HG03520 (cell line): Measurements from ENCODE around the gene CCP110.
A peak's percentile ranks its signal among the peaks of the same experiment; 100 is the strongest.

Experiments used
- ATAC-seq: cut with Tn5 transposase; IDR thresholded peaks from one replicate; pipeline ENCODE4 v1.9.1; 2021; ENCODE audit warnings: mild to moderate bottlenecking, moderate library complexity; ENCODE audit not compliant: unreplicated experiment

CCP110 gene, protein sequence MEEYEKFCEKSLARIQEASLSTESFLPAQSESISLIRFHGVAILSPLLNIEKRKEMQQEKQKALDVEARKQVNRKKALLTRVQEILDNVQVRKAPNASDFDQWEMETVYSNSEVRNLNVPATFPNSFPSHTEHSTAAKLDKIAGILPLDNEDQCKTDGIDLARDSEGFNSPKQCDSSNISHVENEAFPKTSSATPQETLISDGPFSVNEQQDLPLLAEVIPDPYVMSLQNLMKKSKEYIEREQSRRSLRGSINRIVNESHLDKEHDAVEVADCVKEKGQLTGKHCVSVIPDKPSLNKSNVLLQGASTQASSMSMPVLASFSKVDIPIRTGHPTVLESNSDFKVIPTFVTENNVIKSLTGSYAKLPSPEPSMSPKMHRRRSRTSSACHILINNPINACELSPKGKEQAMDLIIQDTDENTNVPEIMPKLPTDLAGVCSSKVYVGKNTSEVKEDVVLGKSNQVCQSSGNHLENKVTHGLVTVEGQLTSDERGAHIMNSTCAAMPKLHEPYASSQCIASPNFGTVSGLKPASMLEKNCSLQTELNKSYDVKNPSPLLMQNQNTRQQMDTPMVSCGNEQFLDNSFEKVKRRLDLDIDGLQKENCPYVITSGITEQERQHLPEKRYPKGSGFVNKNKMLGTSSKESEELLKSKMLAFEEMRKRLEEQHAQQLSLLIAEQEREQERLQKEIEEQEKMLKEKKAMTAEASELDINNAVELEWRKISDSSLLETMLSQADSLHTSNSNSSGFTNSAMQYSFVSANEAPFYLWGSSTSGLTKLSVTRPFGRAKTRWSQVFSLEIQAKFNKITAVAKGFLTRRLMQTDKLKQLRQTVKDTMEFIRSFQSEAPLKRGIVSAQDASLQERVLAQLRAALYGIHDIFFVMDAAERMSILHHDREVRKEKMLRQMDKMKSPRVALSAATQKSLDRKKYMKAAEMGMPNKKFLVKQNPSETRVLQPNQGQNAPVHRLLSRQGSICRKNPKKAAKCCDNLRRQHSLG

DNA sequence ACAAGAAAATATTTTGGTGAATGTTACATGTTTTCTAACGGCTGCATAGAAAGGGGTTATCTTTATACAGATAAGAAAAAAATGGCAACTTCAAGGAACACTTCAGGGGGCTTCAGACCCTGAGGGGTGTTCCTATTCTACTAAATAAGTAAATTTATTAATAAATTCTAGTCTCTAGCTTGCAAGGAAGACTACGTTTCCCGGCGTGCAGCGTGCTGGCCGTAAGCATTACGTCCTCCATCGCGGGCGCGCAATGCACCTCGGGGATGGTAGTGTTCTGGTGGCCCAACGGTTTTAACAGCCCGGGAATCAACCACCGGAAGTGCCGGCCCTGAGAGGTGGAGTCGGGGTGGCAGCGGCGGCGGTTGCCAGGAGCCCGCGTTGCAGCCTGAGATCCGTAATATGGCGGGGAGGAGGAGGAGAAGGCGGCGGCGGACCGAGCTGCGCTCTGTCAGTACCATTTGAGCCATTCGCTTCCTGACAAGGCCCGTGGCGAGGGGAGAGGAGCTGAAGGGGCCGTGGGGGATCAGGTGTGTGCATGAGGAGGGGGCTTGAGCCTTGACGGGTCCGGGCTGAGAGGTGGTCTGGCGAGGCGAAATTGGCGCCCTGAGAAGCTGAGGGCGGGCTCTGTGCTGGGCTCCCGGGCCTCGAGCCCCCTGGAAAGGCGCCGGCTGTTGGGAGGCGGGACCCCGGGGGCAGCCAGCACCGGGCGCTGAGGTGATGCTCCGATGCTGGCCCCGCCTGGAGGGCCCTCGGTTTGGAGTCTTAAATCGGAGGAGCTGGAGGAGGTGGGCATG is at the start of gene CCP110:
Gene CCP110, plus strand, starts transcription at position 384 of the 797 bp plus-strand sequence. CDS start 3,940 bp downstream, outside the sequence.
- ATAC-seq, result peak; percentile 62

DNA sequence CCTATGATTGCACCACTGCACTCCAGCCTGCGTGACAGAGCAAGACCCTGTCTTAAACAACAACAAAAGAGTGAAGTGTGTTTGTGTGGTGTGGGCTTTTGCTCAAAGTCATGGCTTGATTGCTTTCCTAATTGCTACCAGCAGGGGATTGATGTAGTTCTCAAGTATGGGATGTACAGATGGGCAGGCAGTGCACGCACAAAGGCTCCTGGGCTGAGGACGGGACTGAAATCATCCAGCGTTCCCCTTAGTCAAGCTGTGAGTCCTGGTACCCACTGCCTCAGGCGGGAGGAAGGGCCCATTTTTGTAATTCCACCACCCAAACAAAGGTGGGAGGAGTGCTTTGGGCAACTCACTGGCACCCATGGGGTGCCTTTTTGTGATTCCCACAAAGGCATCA is 49.1 kb upstream of the CCP110 start:
- no peak for ATAC-seq

- no peak for ATAC-seq
Observed at GRCh38 chr16:19478505-19478904, 45.2 kb upstream of the CCP110 start.

GRCh38 chr16:19479302-19479721 is 44.4 kb upstream of the CCP110 start:
- ATAC-seq, result no peak

DNA sequence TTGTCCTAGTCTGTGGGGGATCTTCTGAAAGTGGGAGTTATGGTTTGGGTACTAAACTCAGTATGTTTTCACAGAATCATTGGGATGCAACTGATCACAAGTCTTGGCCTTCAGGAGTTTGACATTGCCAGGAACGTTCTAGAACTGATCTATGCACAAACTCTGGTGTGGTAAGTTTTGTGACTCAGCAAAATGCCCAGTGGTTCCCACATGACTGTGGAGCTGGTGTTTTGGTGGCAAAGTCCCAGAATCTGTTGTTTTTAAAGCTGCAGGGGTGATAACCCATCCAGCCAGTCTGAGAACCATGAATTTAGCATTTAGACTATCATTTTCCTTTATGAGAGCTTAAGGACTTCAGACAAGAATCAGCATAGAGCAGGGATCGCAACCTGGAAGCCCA is 42.4 kb upstream of the CCP110 start:
- no peak for ATAC-seq

- ATAC-seq, result no peak
Observed at GRCh38 chr16:19481769-19482168, 42.0 kb upstream of the CCP110 start.

- ATAC-seq, result no peak
Observed at GRCh38 chr16:19482291-19482690, 41.5 kb upstream of the CCP110 start.

DNA sequence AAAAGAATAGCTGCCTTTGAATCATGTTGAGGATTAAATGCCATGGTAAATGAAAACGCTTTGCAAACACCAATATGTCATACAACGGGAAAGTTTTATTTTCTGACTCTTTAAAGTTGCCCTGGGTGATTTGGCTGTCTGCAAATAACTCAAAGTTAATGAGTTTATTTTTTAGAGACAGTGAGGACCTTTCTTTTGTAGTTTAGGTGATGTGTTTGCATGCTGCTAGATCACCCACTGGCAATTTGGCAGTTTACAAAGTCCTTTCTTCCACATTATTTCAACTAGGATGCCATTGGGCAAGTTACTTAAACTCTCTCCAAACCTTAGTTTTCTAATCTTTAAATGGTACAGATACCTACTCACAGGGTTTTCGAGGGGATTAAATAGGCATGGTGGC is 39.6 kb upstream of the CCP110 start:
- no peak for ATAC-seq

DNA sequence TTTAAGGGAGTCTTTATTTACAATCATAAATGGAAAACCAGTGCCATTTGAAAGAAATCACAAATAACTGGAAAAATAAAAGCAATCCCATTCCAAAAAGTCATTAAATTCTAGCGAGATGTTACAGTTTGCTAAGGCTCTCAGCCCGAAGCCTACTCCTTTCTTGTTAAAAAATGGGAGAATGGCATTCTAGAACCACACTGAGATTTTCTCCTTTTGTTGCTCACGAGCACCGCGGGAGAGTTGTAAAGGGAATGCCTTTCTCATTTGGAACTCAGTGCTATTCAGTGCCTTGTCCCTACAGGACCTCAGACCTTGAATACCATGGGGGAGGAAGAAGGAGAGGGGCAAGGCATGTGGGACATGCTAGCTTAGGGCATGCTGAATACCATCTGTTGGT is 38.1 kb upstream of the CCP110 start:
- ATAC-seq, result no peak

- ATAC-seq, result no peak
Observed at GRCh38 chr16:19486051-19486450, 37.7 kb upstream of the CCP110 start.

GRCh38 chr16:19486750-19487325 is 36.9 kb upstream of the CCP110 start:
- no peak for ATAC-seq

DNA sequence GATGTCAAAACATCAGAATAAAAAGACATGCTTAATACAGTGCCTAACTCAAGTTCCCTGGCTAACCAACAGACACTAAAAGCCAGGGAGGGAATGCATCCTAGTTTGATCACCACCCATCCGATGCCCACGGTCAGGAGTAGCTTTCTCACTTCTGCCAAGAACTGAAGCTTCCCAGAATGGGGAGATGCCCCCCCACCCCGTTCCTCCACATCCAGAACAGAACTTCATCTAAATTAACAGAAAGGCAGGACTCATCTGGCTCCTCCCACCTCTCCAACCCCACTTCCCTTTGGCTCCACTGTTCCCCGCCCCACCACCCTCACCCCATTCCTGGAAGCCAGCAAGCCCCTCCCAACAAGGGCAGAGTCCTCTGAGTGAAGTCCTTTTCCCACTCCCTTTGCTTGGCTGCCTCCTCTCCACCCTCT is 35.5 kb upstream of the CCP110 start:
- ATAC-seq, result no peak

DNA sequence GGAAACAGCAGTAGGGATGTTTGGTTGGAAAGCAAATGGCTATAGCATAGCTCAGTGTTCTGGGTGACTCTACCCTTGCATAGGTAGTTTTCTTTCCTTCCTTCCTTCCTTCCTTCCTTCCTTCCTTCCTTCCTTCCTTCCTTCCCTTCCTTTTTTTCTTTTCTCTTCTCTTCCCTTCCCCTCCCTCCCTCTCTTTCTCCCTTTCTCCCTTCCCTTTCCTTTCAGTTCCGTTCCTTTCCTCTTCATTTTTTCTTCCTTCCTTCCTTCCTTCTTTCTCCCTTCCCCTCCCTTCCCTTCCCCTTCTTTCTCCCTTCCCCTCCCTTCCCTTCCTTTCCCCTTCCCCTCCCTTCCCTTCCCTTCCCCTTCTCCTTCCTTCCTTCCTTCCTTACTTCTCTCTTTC is 33.1 kb upstream of the CCP110 start:
- ATAC-seq, result no peak

- no peak for ATAC-seq
Observed at GRCh38 chr16:19497176-19497575, 26.6 kb upstream of the CCP110 start.

DNA sequence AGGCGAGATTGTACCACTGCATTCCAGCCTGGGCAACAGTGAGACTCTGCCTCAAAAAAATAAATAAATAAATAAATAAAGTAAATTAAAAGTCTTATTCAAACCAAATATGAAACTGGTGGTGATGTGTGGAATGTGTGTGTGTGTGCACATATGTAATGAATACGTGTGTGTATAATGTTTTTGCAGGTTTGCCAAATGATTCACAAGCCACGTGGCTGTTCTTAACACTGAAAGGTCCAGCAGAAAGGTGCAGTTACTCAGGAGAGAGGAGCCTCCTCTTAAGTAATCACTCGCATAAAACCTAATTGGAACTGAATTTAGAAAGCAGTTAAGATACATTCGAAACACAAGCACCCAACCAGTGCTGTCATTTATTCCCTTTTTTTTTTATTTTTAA is 24.7 kb upstream of the CCP110 start:
- no peak for ATAC-seq

DNA sequence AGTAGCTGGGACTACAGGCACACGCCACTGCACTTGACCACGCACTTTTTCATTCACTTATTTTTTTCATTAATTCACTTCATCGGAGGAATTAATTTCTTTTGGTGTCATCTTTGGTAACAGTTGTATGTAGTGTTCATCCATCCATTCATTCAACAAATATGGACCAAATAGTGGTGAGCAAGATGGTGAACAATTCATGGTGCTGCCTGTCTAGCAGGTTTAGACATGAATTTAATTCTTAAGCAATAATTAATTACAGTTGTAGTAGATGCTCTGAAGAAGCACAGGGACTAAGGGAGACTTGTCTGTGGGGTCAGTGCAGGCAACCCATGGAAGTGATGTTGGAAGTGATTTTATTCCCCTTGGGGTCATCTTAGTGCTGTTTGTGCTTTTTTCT is 24.3 kb upstream of the CCP110 start:
- ATAC-seq, result no peak

DNA sequence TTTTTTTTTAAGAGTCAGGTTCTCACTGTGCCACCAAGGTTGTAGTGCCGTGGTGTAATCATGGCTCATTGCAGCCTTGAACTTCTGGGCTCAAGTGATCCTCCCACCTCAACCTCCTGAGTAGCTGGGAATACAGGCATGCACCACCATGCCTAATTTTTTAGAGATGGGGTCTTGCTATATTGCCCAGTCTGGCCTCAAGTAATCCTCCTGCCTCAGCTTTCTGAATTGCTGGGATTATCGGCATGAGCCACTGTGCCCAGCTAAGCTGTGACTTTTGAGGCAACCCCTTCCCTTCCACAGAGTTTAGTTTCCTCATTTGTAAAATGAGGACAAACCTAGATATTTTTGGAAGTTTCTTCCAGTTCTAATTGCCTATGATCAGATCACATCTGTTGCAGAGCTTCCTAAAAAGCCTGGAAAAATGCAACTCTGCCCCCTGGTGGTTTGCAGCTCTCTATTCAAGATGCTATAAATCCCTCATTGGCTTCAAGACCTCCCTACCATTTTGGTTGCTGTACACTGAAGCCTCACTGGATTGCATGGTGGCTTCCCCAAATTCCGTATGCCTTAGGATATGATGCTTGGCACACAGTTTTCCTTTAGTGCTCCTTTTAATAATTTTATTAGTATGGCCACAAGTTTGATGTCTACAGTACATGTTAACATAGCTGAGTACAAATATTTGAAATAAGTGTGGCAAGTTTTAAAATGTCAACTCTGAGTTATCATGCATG is 21.2 kb upstream of the CCP110 start:
- ATAC-seq, result no peak

GRCh38 chr16:19503461-19504075 is 20.2 kb upstream of the CCP110 start:
- no peak for ATAC-seq

GRCh38 chr16:19505600-19506303 is 18.0 kb upstream of the CCP110 start:
- no peak for ATAC-seq
